Measurements from ENCODE around the gene DACT3.

Gene DACT3

DNA sequence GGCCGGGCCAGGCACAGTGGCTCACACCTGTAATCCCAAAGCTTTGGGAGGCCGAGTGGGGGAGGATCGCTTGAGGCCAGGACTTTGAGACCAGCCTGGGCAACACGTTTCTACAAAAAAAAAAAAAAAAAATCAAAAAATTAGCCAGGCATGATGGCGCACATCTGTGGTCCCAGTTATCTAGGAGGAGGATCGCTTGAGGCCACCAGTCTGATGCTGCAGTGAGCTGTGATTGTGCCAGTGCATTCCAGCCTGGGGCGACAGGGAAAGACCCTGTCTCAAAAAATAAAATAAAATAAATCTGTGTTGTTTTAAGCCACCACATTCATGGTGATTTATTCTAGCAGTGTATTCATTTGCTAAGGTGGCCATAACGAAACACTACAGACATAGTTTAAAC lies 4.1 kb upstream of the DACT3 start:
- TF ChIP-seq, protein P1, sequence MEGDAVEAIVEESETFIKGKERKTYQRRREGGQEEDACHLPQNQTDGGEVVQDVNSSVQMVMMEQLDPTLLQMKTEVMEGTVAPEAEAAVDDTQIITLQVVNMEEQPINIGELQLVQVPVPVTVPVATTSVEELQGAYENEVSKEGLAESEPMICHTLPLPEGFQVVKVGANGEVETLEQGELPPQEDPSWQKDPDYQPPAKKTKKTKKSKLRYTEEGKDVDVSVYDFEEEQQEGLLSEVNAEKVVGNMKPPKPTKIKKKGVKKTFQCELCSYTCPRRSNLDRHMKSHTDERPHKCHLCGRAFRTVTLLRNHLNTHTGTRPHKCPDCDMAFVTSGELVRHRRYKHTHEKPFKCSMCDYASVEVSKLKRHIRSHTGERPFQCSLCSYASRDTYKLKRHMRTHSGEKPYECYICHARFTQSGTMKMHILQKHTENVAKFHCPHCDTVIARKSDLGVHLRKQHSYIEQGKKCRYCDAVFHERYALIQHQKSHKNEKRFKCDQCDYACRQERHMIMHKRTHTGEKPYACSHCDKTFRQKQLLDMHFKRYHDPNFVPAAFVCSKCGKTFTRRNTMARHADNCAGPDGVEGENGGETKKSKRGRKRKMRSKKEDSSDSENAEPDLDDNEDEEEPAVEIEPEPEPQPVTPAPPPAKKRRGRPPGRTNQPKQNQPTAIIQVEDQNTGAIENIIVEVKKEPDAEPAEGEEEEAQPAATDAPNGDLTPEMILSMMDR (IDR thresholded peaks at IDR 0.05; ENCODE audit: insufficient read depth, missing control alignments), result no peak
- DNase-seq (ENCODE audit: insufficient read length, low spot score), result no peak
- FAIRE-seq, result no peak

DNA sequence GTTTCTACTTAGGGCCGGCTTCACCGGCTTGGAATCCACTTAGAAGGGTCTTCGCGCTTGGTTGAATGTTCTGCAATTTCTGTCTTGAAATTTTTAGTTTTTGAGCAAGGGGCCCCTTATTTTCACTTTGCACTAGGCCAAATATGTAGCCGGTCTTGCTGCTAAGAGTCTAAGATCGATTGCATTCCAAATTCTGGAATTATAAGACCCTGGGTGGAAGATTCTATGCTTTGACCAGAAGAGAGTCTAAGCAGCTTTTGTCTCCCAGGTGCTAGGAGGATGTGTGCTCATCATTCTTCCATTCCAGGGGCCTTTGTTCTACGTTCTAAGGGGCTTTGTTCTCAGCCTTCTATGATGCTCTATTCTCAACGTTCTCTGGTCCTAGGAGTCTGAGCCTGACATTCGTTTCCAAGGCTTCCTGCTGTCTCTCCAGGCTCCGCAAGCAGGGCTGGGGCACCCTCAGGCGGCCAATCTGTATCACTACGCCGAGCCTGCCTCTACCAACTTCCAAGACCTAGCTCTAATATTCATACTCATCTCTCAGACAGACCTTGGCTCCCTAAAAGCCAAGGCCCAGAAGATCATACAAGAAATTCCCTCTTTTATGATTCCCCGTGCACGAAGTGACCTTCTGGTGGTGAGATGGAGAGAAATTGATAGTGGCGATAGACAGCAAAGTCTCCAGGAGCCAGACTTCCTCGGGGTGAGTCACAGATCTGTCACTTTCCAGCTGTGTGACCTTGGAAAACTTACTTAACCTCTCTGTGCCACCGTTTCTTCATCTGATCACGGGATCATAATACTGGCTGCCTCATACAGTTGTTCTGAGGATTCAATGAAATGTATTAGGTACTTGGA lies 982 bp upstream of the DACT3 start:
- no peak for FAIRE-seq
- DNase-seq (ENCODE audit: insufficient read length, low spot score), result no peak

DNA sequence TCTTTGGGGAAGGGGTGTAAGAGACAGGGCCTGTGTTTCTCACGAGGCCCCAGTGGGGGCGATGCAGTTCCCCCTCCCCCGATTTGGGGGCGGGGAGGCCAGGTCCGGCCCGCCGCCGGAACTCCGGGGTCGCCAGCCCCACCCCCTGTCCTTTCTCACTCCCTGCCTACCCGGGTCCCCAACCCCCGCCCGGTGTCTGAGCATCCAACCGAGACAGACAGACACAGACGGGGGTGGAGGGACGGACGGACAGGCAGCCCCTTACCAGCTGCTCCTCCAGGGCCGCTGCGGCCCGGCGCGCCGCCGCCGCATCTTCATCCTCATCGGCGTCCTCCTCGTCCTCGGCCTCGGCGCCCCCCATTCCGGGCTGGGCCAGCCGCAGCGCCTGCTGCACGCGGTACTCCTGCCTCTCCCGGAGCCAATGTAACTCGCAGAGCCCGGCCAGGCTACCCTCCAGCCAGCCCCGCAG lies 397 bp downstream of the DACT3 start:
- FAIRE-seq (no peak), DNase-seq (ENCODE audit: insufficient read length, low spot score) (no peak)
- TF ChIP-seq, protein P1 (IDR thresholded peaks at IDR 0.05; ENCODE audit: insufficient read depth, missing control alignments), result no peak

More for the DNA sequence above, 982 bp upstream of the DACT3 start:
- TF ChIP-seq, protein P1 (IDR thresholded peaks at IDR 0.05; ENCODE audit: insufficient read depth, missing control alignments), result peak; percentile 99

DNA sequence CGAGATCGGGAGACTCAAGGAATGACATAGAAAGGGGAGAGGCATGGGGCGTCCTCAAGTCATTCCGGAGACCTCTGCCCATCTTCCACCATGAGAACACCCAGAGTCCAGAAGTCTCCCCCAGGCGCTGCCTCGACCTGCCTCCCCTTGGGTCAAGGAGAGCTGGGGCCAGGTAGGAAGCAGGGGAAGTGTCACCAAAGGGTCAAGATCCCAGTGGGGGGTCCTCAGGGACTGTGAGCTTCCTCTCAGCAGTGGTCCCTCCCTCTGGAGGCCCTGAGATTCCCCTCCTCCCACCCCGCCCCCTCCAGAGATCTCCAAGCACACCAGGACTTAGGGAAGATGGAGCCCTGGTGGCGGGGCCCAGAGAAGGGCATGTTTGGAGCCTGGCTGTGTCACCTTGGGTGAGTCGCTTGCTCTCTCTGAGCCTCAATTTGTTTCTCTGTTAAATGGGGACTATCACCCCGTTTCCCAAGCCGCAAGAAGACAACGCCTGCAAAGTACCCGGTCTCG lies 919 bp downstream of the DACT3 start:
- FAIRE-seq (no peak), DNase-seq (ENCODE audit: insufficient read length, low spot score) (no peak)
- TF ChIP-seq, protein P1 (IDR thresholded peaks at IDR 0.05; ENCODE audit: insufficient read depth, missing control alignments), result no peak

DNA sequence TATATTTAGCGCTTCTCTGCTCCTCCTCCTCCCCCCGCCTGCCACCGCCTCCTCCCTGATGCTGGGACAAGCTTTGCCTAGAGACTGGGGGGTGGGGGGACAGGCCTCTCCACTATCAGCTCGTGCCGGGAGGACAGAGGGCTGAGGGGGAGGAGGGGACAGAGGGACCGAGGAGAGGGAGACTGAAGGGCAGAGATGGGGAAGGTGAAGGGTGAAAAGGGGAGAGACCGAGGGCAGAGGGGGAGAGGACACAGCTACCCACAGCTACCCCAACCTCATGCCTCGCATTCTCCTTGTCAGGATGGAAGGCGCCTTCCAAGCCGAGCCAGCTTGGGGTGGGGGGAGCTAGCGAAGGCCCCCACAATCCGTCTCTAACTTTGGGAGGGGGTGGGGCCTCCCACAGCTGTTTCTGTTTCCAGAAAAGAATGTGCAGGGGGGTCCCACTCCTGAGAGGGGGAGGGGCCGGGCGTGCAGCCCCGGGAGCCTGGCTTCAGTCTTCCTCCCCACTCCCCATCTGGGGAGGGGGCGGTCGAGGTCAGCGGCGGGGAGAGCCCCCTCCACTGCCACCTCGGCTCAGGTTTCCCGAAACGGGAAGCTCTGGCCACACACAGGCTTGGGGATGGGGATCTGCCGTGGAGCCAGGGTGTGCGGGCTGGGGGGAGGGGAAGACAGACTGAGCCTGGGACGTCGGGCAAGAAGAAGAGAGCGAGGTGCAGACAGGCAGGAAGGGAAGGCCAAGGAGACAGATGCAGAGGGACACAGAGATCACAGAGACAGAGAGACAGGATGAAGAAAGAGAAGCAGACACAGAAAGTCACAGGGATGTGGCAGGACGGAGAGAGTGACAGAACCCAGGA lies 1.6 kb downstream of the DACT3 start:
- FAIRE-seq (no peak), DNase-seq (ENCODE audit: insufficient read length, low spot score) (no peak)
- TF ChIP-seq, protein P1 (IDR thresholded peaks at IDR 0.05; ENCODE audit: insufficient read depth, missing control alignments), result no peak

DNA sequence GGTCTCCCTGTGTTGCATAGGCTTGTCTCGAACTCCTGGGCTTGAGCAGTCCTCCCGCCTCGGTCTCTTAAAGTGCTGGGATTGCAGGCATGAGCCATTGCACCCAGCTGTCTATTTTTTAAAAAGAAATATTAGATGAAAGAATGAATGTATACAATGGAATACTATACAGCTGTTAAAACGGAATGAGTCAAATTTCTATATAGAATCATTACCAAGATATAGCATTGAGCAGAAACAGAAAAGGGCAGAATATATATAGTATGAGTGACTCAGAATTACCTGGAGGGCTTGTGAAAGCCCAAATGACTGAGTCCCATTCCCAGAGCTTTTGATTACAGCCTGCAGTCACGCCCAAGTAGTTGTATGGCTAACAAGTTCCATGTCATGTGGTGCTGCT lies 4.4 kb downstream of the DACT3 start:
- TF ChIP-seq, protein P1 (IDR thresholded peaks at IDR 0.05; ENCODE audit: insufficient read depth, missing control alignments), result no peak
- no peak for FAIRE-seq
- no peak for DNase-seq (ENCODE audit: insufficient read length, low spot score)

Data from D721Med (cell line).